HCT116 (cell line): ENCODE results near the gene PRKN. TPM values are rescaled to one million over a fixed set of nuclear protein-coding genes. Genes with fewer than 3 reads are reported as not detected.

Experiments
- ATAC-seq: fragments of 200-7000 bp; cut with Tn5 transposase; 2 replicates; pipeline ENCODE4 v1.9.1; 2020; ENCODE audit warnings: mild to moderate bottlenecking, moderate library complexity
- BruUV-seq: library from RNA; stranded (reverse); fragments of 400-500 nt; replicated peaks from 2 replicates; lab custom pipeline; 2021; lab: Mats Ljungman, UMichigan
- CTCF ChIA-PET: fragments of 300-600 bp; sonication (Branson Sonifier 250); formaldehyde crosslinking; loops from one replicate; lab custom pipeline; 2021; ENCODE audit warnings: antibody characterized with exemption; lab: Charles Lee
- POLR2A ChIA-PET: fragments of 300-600, 350-600 bp; sonication (Branson Sonifier 250); formaldehyde crosslinking; loops from one replicate; lab custom pipeline; 2021; ENCODE audit warnings: antibody characterized with exemption; lab: Charles Lee
- RAD21 ChIA-PET, 2 experiments: fragments of 300-600 bp; sonication (Branson Sonifier 250); formaldehyde crosslinking; loops; one replicate each; lab custom pipeline; 2023; ENCODE audit warnings: low total read pairs in 2 of 2; ENCODE audit not compliant: uncharacterized antibody in 2 of 2, unreplicated experiment in 2 of 2, low non-redundant PET in 1 of 2; lab: Charles Lee
- DNase-seq: peaks from one replicate; pipeline ENCODE4 v3.0.0-alpha.2; 2010; ENCODE audit warnings: low read depth, low spot score
- H2AFZ ChIP-seq: fragments of 200-600 bp; shearing (Covaris generic), sonication (generic); 2 replicates; pipeline ENCODE4 v1.6.1; 2017; ENCODE audit warnings: low read depth, mixed run types, mixed read lengths, antibody characterized with exemption, low read length; ENCODE audit not compliant: poor library complexity, severe bottlenecking
- H3K27ac ChIP-seq: 2 replicates; pipeline ENCODE4 v1.5.1; 2012; ENCODE audit warnings: low read depth, low read length
- H3K27me3 ChIP-seq: fragments of 200-600 bp; sonication (generic); 2 replicates; pipeline ENCODE4 v1.6.1; 2016; ENCODE audit warnings: mixed run types, low read length, mixed read lengths; ENCODE audit not compliant: insufficient read depth
- H3K36me3 ChIP-seq, 2 experiments: fragments of 200-500 bp in 1 of 2; fragments of 200-600 bp in 1 of 2; sonication (Bioruptor generic) in 1 of 2; sonication (generic) in 1 of 2; 2 replicates each; pipeline versions ENCODE4 v1.5.1 to v1.6.1; 2014 to 2016; ENCODE audit warnings: low read length in 2 of 2, inconsistent platforms in 1 of 2, mixed read lengths in 1 of 2, mixed run types in 1 of 2; ENCODE audit not compliant: insufficient read depth in 2 of 2, control insufficient read depth in 1 of 2
- H3K4me1 ChIP-seq, 2 experiments: fragments of 200-600 bp in 1 of 2; sonication (generic) in 1 of 2; 2 replicates each; pipeline versions ENCODE4 v1.5.1 to v1.6.1; 2012 to 2017; ENCODE audit warnings: low read length in 2 of 2, inconsistent platforms in 1 of 2, mild to moderate bottlenecking in 1 of 2, mixed read lengths in 1 of 2, mixed run types in 1 of 2, moderate library complexity in 1 of 2; ENCODE audit not compliant: insufficient read depth in 2 of 2, control insufficient read depth in 1 of 2
- H3K4me2 ChIP-seq: fragments of 200-600 bp; sonication (generic); 2 replicates; pipeline ENCODE4 v1.6.1; 2017; ENCODE audit warnings: mixed run types, low read length, mixed read lengths
- H3K4me3 ChIP-seq, 2 experiments: fragments of 200-600 bp in 1 of 2; sonication (generic) in 1 of 2; replicated peaks in 1 of 2; 2 replicates each; pipeline ENCODE4 v1.5.1; 2011 to 2016; ENCODE audit warnings: low read length in 2 of 2, control low read depth in 1 of 2, low read depth in 1 of 2, mild to moderate bottlenecking in 1 of 2, mixed read lengths in 1 of 2, mixed run types in 1 of 2
- H3K79me2 ChIP-seq: fragments of 200-600 bp; sonication (generic); 2 replicates; pipeline ENCODE4 v1.6.1; 2017; ENCODE audit warnings: mild to moderate bottlenecking, mixed run types, low read length, moderate library complexity, mixed read lengths; ENCODE audit not compliant: insufficient read depth
- H3K9ac ChIP-seq: fragments of 200-600 bp; sonication (generic); 2 replicates; pipeline ENCODE4 v1.6.1; 2016; ENCODE audit warnings: low read length, mixed read lengths
- H3K9me2 ChIP-seq: fragments of 200-600 bp; sonication (generic), shearing (Covaris generic); 2 replicates; pipeline ENCODE4 v1.6.1; 2017; ENCODE audit warnings: mixed run types, mild to moderate bottlenecking, moderate library complexity; ENCODE audit not compliant: insufficient read depth
- H3K9me3 ChIP-seq, 2 experiments: fragments of 200-500 bp in 1 of 2; fragments of 200-600 bp in 1 of 2; sonication (Bioruptor generic) in 1 of 2; sonication (generic) in 1 of 2; 2 replicates each; pipeline ENCODE4 v1.6.1; 2014 to 2017; ENCODE audit warnings: low read length in 2 of 2, mixed read lengths in 2 of 2, inconsistent platforms in 1 of 2, low read depth in 1 of 2, mild to moderate bottlenecking in 1 of 2, mixed run types in 1 of 2, moderate library complexity in 1 of 2; ENCODE audit not compliant: control insufficient read depth in 1 of 2, insufficient read depth in 1 of 2
- H4K20me1 ChIP-seq: fragments of 200-600 bp; sonication (generic), shearing (Covaris generic); 2 replicates; pipeline ENCODE4 v1.6.1; 2017; ENCODE audit warnings: mixed run types, mild to moderate bottlenecking, moderate library complexity; ENCODE audit not compliant: insufficient read depth
- CBX3 ChIP-seq: IDR thresholded peaks from 2 replicates; pipeline ENCODE4 v1.6.1; 2012; ENCODE audit warnings: low read depth
- EGR1 ChIP-seq: IDR thresholded peaks from 2 replicates; pipeline ENCODE4 v1.6.1; 2012; ENCODE audit warnings: low read depth
- FOSL1 ChIP-seq: IDR thresholded peaks from 2 replicates; pipeline ENCODE4 v1.6.1; 2012; ENCODE audit warnings: low read depth
- JUND ChIP-seq: IDR thresholded peaks from 2 replicates; pipeline ENCODE4 v1.6.1; 2012
- POLR2A ChIP-seq: IDR thresholded peaks from 2 replicates; pipeline ENCODE4 v1.7.0; 2011; ENCODE audit warnings: borderline replicate concordance; ENCODE audit not compliant: insufficient read depth, insufficient read length; ENCODE audit errors: extremely low read depth
- POLR2AphosphoS5 ChIP-seq: IDR thresholded peaks from 2 replicates; pipeline ENCODE4 v1.6.1; 2011; ENCODE audit warnings: mild to moderate bottlenecking, low read depth, low read length, moderate library complexity
- RAD21 ChIP-seq: IDR thresholded peaks from 2 replicates; pipeline ENCODE4 v1.6.1; 2012; ENCODE audit warnings: low read depth, mild to moderate bottlenecking
- ZFX ChIP-seq: fragments of 450-650 bp; IDR thresholded peaks from 2 replicates; pipeline ENCODE4 v1.6.1; 2017
- ZNF274 ChIP-seq: fragments of 200-500 bp; sonication (Bioruptor generic); IDR thresholded peaks from 2 replicates; pipeline ENCODE4 v1.6.1; 2014; ENCODE audit warnings: mild to moderate bottlenecking, low read depth, low read length, inconsistent platforms
- intact Hi-C: fragments of 100-400 bp; cut with micrococcal nuclease; formaldehyde crosslinking; loops from 2 replicates; pipeline ENCODE4 v1.10.0; 2022
- total RNA-seq: library from RNA; stranded (reverse); gene quantifications from one replicate; pipeline ENCODE4 v1.2.1, GENCODE V29; 2021; ENCODE audit not compliant: unreplicated experiment

PRKN gene
- total RNA-seq, 1 experiment from 2014 or later = 2.6 TPM

- Histone ChIP-seq H3K9me3 (no peaks in the 10 kb centered on the region), H3K27me3 (no peaks in the 10 kb centered on the region), H3K9ac (no peak overlapping the region), H3K4me3 (no peak overlapping the region), H4K20me1 (no peaks in the 10 kb centered on the region), H3K79me2 (no peaks in the 10 kb centered on the region), H3K9me2 (no peaks in the 10 kb centered on the region), H3K4me2 (no peak overlapping the region), H3K36me3 (no peaks in the 10 kb centered on the region), H3K27ac (no peak overlapping the region), H2AFZ (no peak overlapping the region), H3K4me1 (peaks cover 6 to 10% of the 10 kb centered on the region in 2 experiments)
- ATAC-seq (no peak), DNase-seq (no peak)
- intact Hi-C loops = no loop called here
- CTCF ChIA-PET = no interaction called here
- RAD21 ChIA-PET = no interaction called here
- no TSS peak for BruUV-seq
- POLR2A ChIA-PET = no interaction called here
- TF ChIP-seq EGR1 (no peak), JUND (no peak), POLR2A (no peak), POLR2AphosphoS5 (no peak), CBX3 (no peak), FOSL1 (no peak), RAD21 (no peak), ZFX (no peak), ZNF274 (no peak)
Observed at GRCh38 chr6:161918628-161919205, 808.8 kb downstream of the PRKN start.

DNA sequence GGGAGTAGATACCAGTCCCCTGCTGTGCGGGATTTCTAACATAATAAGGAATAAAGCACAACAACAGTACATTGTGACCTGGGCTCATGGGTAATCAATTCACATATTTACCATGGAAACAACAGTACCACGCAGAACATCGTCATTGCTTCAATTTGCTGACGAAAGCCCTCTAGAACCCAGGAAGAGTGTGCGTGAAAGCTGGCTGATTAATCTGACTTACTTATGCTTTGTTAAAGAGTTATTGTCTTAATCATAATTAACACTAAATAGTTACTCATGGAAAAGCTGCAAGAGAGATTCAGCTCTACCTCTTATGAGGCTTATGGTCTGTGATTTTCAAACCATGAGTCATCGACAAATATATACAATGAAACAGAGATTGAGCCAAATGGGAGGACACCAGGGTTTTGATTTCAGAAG, 809.4 kb downstream of the PRKN start:
- intact Hi-C loops = no loop called here
- H3K4me2 ChIP-seq = no peak overlapping the region
- no peak for TF ChIP-seq EGR1
- no peak for TF ChIP-seq CBX3
- H3K27ac ChIP-seq = no peak overlapping the region
- no peak for ATAC-seq
- no peak overlapping the region for H3K4me3 ChIP-seq
- H4K20me1 ChIP-seq = no peaks in the 10 kb centered on the region
- ChIA-PET POLR2A (no interaction called here), RAD21 (no interaction called here), CTCF (no interaction called here)
- no peaks in the 10 kb centered on the region for H3K79me2 ChIP-seq
- no peaks in the 10 kb centered on the region for H3K36me3 ChIP-seq
- no peaks in the 10 kb centered on the region for H3K27me3 ChIP-seq
- no peak overlapping the region for H2AFZ ChIP-seq
- no peaks in the 10 kb centered on the region for H3K9me2 ChIP-seq
- no peaks in the 10 kb centered on the region for H3K9me3 ChIP-seq
- no peak overlapping the region for H3K9ac ChIP-seq
- H3K4me1 ChIP-seq = peaks cover 6 to 9% of the 10 kb centered on the region in 2 experiments
- no TSS peak for BruUV-seq
- no peak for DNase-seq
